Bone marrow (tissue), 2 donors: Measurements from ENCODE around the gene OGDH.

ENCODE experiments used
- DNase-seq, 2 donors: peaks; one replicate each; lab custom pipeline; 2025; lab: John Stamatoyannopoulos, UW

The OGDH gene

DNA sequence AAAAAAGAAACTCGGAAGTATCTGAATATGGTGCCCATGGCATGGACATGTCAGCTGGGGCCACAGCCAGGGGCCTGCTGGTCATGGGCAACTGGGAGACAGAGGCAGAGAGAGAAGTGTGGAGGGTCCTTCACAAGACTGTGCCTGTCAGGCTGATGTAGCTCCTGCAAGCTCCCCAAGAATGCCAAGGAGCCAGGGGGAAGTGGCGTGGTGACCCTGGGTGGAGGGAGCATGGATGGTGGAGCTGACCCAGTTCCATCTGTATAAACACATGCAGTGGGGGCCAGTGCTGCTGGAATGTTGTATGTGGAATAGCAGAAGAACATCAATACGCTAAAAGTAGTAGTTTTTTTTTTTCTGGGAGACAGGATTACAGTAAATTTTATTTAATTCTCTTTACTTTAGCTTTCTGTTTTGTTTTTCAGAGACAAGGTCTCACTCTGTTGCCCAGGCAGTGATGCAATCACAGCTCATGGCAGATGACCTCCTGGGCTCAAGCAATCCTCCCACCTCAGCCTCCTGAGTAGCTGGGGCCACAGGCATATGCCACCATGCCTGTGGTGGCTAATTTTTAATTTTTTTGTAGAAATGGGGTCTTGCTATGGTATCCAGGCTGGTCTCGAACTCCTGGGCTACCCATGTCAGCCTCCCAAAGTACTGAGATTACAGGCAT is 131.8 kb downstream of the OGDH start:
- DNase-seq: no peak

DNA sequence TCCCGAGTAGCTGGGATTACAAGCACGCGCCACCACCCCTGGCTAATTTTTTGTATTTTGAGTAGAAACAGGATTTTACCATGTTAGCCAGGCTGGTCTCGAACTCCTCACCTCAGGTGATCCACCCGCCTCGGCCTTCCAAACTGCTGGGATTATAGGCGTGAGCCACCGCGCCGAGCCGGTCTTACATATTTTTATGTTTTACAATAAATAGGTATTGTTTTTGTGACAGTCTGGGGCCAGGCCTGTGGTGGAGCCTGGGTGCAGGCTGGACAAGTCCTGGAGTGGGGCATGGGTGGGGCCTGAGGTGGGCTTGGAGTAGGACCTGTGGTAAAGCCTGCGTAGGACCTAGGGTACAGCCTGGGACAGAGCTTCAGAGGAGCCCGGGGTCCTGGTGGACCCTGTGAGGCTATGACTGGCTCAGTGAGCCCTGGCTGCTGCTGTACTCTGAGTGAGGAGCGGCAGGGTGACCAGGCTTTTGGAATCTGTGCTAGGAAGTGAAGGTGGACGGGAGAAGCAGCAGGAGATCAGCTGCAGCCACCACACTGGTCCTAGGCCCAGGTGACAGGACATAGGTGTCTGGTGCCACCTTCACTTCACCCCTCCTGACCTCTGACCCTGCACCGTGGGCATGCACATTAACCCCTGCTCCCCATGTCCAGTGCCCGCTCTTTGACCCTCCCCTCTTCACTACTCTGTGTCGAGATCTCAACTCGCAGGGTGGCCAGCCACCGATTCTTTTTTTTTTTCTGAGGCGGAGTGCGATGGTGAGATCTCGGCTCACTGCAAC is 132.6 kb downstream of the OGDH start:
- no peak for DNase-seq

DNA sequence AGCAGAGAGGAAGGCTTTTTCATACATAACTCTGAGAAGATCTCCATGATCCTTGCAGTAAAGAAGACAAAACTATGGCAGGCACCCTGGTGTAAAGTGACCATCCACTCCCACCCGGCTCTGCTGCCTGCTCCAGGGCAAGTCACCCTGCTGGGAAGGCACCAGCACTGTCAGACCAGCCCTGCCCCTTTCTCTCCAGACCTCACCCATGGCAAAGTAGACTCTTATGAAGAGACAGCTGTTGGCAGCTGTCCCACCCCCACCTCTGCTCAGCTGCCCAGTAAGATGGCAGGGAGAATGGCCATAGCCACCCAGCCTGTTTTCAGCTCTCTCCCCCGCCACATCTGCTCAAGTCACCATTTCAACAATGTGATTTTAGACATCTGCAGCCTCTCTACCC is 133.6 kb downstream of the OGDH start:
- DNase-seq: no peak

GRCh38 chr7:44743750-44744149 is 137.3 kb downstream of the OGDH start:
- DNase-seq: no peak

DNA sequence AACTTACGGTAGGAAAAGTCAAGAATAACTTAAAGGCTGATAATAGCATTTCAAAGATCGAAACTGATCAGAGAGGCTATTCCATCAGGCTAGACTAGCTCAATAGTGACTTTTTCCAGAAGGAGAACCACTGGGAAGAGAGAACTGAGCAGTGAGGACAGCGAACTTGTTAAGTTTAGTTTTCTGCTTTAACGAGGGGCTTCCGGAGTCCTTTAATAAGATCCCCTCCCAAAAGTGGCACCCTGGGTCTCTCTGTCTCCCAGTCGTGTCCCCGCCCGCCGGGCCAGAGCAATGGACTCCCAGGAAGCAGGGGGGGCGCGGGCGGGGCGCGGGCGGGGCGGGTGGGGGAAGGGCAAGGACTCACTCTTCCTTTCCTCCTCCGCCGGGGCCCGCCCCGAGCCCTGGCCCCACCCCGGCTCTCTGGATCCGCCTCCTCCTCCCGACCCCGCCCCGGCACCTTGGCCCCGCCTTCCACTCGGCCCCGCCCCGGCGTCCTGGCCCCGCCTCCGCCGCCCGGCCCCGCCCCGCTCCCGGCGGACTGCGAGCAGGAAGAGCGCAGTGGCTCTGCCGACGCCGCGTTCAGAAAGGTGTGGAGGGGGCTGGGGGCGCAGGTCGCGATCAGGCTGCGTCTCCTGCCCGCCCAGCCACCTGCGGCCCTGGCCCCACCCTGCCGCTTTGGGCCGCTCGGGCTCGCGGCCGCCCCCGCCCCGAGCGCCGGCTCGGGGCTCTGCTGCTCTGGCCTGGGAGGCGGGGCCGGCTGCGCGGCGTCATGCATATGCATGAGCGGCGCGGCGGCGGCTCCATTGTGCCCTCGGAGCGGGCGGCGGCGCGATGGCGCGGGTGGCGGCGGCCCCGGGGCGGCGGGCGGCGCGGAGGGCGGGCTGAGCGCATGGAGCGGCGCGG is 141.9 kb downstream of the OGDH start, which contains the start of gene ZMIZ2:
ZMIZ2 (plus strand) TSS at position 803 of the 903 bp plus-strand sequence. CDS start 7,403 bp downstream, outside the sequence.
- peak; percentile 64 to 94 for DNase-seq

DNA sequence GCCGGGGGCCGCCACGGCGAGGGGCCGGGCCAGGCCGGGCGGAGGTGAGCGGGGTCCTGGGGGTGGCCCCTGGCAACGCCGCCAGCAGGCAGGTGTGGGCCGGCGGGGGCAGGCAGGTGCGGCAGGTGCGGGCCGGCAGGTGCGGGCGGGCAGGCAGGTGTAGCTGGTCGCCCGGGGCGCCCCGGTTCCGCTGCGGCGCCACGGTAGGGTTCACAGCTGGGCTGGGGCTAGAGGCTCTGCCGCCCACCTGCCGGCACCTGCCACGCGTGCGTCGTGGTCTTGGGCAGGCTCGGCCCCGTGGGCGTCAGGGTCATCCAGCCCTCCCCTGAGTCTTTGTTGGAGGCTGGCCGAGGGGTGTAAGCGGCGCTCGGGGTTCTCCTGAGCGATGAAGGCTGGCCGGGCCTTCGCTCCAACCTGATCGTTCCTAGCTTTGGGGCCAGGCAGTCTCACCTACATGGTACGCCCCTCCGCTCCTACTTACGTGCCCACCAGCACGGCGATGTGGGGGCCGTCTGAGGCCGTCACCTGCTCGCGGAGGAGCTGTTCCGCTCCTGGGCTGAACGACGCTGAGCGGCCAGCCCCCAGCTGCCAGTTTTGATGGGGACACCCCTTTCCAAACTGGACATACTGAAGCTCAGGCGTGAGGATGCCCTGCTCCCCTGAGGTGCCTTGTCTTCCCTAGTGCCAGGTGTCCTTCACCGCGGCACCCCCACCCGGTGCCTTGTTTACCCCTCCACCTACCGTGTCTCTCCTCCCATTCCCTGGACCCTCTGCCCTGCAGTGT is 142.7 kb downstream of the OGDH start:
- no peak for DNase-seq

DNA sequence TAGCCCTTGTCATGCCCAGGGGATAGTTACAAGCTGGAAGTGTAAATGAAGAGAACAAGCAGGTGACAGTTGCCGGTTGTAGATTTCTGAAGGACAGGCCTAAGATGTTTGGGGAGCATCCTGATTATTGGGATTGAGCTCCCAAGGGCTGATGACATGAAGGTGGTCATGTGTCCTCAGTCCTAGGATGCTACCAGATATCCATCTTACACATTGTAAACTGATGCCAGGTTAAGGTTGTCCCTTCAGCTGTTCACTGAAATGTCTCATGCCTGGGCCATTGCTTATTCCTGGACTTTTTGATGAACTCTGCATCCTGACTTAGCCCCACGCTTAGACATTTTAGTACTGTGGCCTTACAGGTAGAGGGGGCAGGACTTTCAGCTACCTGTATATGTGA is 143.6 kb downstream of the OGDH start:
- DNase-seq: no peak

GRCh38 chr7:44750424-44750823 is 144.0 kb downstream of the OGDH start:
- no peak for DNase-seq

DNA sequence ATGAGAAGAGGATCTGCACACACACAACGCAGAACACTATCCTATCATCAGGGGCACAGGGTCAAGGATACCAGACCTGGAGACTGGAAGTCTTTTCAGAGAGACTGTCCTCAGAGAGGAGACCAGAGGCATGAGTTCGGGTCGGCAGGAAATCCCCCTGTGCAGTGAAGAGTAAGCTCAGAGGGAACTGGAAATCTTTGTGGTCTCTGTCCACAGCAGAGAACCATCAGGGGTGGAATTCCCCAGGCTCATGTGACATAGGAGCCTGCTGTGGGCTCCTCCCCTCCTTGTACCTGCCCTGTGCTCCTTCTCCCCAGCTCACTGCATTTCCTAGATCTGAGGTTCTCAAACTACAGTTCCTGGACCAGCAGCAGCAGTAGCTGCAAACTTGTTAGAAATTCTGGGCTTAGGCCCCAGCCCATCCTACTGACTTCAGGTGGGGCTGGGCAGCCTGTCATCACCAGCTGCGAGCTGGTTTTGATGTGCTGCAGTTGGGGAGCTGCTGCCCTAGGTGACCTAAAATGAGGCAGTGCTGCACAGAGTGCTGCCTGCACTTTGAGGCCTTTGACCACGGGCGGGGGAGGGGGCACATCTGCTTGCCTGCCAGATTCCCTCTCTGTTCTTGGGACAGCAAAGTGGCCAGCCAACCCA is 144.6 kb downstream of the OGDH start:
- peak in 1 of 2 donors; percentile 7 for DNase-seq

- no peak for DNase-seq
Measured at GRCh38 chr7:44752822-44753221, 146.4 kb downstream of the OGDH start.

DNA sequence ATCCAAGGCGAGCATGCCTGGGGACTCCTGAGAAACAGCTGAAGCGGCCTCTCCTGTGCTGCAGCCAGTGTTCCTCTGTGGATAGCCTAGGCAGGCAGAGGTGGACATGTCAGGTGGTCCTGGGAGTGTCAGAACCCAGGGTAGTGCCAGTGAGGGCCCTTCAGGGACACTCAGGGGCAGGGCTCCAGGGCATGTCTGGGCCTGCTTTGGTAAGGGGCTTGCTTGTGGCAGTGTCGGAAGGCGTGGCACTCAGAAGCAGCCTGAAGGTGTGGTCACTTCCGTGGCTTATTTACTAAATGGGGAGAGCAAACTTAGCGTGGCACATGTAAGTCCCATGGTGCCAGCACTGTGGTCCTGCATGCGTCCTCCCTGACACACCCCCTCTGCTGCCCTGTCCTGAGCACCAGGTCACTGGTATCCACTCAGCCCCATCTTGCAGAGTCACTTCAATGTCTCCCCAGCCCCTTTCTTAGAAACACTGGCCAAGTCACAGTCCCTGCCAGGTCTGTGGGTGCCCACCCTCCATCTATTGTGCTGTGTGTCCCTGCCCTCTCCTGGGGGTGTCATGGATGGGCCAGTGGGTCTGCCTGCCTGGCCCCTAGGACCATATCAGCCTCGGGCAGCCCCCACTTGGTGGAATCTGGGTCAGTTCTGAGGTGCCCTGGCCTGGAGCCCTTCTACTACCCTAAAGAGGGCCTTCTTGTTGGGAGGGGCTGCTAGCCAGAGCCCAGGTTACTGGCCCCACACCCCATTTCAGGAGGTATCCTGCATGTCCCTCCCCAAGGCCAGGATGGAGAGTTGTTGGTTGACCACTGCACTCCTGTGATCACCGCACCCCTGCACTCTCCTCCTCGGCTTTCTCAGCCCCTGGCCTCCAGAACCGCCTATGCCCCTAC is 148.6 kb downstream of the OGDH start:
- DNase-seq: no peak

- DNase-seq: no peak
Measured at GRCh38 chr7:44755698-44756627, 149.5 kb downstream of the OGDH start.

DNA sequence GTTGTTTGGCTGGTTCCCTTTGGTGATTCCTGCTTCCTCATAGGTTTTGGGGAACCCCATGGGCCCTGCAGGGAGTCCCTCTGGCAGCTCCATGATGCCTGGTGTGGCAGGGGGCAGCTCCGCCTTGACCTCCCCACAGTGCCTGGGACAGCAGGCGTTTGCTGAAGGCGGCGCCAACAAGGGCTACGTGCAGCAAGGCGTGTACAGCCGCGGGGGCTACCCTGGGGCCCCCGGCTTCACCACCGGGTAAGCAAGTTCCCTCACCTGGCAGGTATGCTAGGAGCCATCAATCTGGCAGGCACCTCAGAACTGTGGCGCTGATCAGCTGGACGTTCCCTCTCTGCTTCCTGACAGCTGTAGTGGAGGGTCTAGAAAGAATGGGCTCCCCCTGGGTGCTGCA is 150.5 kb downstream of the OGDH start:
- no peak for DNase-seq

DNA sequence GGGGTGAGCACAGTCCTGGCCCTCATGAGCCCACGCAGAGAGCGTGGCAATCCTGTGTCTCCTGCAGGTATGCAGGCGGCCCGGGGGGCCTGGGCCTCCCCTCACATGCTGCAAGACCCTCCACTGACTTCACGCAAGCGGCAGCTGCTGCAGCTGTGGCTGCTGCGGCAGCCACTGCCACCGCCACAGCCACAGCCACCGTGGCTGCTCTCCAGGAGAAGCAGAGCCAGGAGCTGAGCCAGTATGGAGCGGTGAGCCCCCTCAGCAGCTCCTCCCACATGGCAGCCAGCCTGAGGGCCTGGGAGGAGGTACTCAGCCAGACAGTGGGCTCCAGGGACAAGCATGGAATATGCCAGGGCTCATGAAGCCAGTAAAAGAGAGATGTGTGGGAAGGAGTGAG is 150.9 kb downstream of the OGDH start:
- no peak for DNase-seq

DNA sequence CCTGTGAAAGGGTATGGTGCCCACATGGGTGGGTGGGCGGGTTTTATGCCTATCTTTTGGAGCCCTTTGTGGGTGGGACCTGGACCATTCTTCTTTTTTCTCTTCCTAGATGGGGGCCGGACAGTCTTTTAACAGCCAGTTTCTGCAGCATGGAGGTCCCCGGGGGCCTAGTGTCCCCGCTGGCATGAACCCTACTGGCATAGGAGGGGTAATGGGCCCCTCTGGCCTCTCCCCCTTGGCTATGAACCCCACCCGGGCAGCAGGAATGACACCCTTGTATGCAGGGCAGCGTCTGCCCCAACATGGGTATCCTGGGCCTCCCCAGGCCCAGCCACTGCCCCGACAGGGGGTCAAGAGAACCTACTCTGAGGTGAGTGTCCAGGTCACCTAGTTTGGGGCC is 151.3 kb downstream of the OGDH start:
- no peak for DNase-seq
